Measurements from ENCODE around the gene CRB2.

- peak; percentile 84 for TF ChIP-seq CTCF (IDR thresholded peaks at IDR 0.05)
- TF ChIP-seq EZH2 (IDR thresholded peaks at IDR 0.05; ENCODE audit: borderline replicate concordance, insufficient read depth, low read depth, low read length, poor library complexity, severe bottlenecking): no peak
These were observed 1.9 kb upstream of the CRB2 start for GRCh38 chr9:123353984-123354591.
